IMR-90 (cell line): ENCODE data around the gene FN1. TPM values are rescaled to one million over a fixed set of nuclear protein-coding genes. Genes with fewer than 3 reads are reported as not detected.

ENCODE experiments used
- ATAC-seq: fragments of 200-7000 bp; cut with Tn5 transposase; 2 replicates; pipeline ENCODE4 v1.9.1; 2020; ENCODE audit warnings: low read depth, mild to moderate bottlenecking, moderate library complexity
- BruUV-seq: library from RNA; stranded (reverse); fragments of 400-500 nt; replicated peaks from 2 replicates; lab custom pipeline; 2021; lab: Mats Ljungman, UMichigan
- CTCF ChIA-PET: fragments of 300-600 bp; formaldehyde crosslinking; extraction: SDS; loops from one replicate; lab custom pipeline; 2021; ENCODE audit warnings: antibody characterized with exemption; lab: Yijun Ruan, JAX
- POLR2A ChIA-PET: fragments of 300-600 bp; sonication (Branson Sonifier 250); formaldehyde crosslinking; loops from one replicate; lab custom pipeline; 2022; ENCODE audit warnings: antibody characterized with exemption; ENCODE audit not compliant: unreplicated experiment; lab: Charles Lee
- DNase-seq: peaks from one replicate; pipeline ENCODE4 v3.0.0; 2013
- H2AFZ ChIP-seq: replicated peaks from 2 replicates; pipeline ENCODE3; 2013; ENCODE audit warnings: low read length, mild to moderate bottlenecking; ENCODE audit not compliant: poor library complexity
- H2AK5ac ChIP-seq: 2 replicates; pipeline ENCODE4 v1.6.1; 2013; ENCODE audit warnings: low read depth, low read length, inconsistent platforms
- H2AK9ac ChIP-seq: replicated peaks from 2 replicates; pipeline ENCODE3; 2013; ENCODE audit warnings: mild to moderate bottlenecking, low read depth, low read length, moderate library complexity; ENCODE audit not compliant: poor library complexity
- H2BK120ac ChIP-seq: 2 replicates; pipeline ENCODE4 v1.6.1; 2013; ENCODE audit warnings: low read depth, low read length, inconsistent platforms
- H2BK15ac ChIP-seq: 3 replicates; pipeline ENCODE4 v1.6.1; 2013; ENCODE audit warnings: low read depth, low read length, inconsistent platforms
- H2BK20ac ChIP-seq: 2 replicates; pipeline ENCODE4 v1.6.1; 2013; ENCODE audit warnings: low read depth, mild to moderate bottlenecking, inconsistent platforms, low read length, moderate library complexity
- H2BK5ac ChIP-seq: 2 replicates; pipeline ENCODE4 v1.6.1; 2013; ENCODE audit warnings: mild to moderate bottlenecking, low read depth, low read length, inconsistent platforms; ENCODE audit not compliant: poor library complexity, severe bottlenecking
- H3K14ac ChIP-seq: replicated peaks from 2 replicates; pipeline ENCODE4 v1.6.1; 2013; ENCODE audit warnings: low read depth, low read length, inconsistent platforms
- H3K18ac ChIP-seq: 2 replicates; pipeline ENCODE4 v1.6.1; 2013; ENCODE audit warnings: low read depth, low read length, control low read depth
- H3K23ac ChIP-seq: 2 replicates; pipeline ENCODE4 v1.6.1; 2013; ENCODE audit warnings: low read depth, low read length, inconsistent platforms
- H3K27ac ChIP-seq: 2 replicates; pipeline ENCODE4 v1.5.1; 2013; ENCODE audit warnings: mild to moderate bottlenecking, control low read depth, low read length; ENCODE audit not compliant: insufficient read depth
- H3K27me3 ChIP-seq: 2 replicates; pipeline ENCODE4 v1.6.1; 2013; ENCODE audit warnings: low read length; ENCODE audit not compliant: control insufficient read depth, insufficient read depth
- H3K36me3 ChIP-seq: 2 replicates; pipeline ENCODE4 v1.6.1; 2013; ENCODE audit warnings: low read length, mixed read lengths; ENCODE audit not compliant: control insufficient read depth, insufficient read depth
- H3K4ac ChIP-seq: 2 replicates; pipeline ENCODE4 v1.6.1; 2013; ENCODE audit warnings: low read depth, low read length, inconsistent platforms
- H3K4me1 ChIP-seq: 2 replicates; pipeline ENCODE4 v1.6.1; 2013; ENCODE audit warnings: low read length, mixed read lengths; ENCODE audit not compliant: control insufficient read depth, insufficient read depth
- H3K4me2 ChIP-seq: 2 replicates; pipeline ENCODE4 v1.6.1; 2013; ENCODE audit warnings: low read depth, mild to moderate bottlenecking, control low read depth, low read length, moderate library complexity
- H3K4me3 ChIP-seq: 2 replicates; pipeline ENCODE4 v1.5.1; 2013; ENCODE audit warnings: low read depth, mild to moderate bottlenecking, control low read depth, low read length, moderate library complexity; ENCODE audit not compliant: insufficient read depth
- H3K56ac ChIP-seq: 2 replicates; pipeline ENCODE4 v1.6.1; 2013; ENCODE audit warnings: low read length, inconsistent platforms; ENCODE audit not compliant: insufficient read depth; ENCODE audit errors: extremely low read depth
- H3K79me1 ChIP-seq, 2 experiments: 2 replicates each; pipeline ENCODE4 v1.6.1; 2013; ENCODE audit warnings: low read length in 2 of 2, inconsistent platforms in 1 of 2, low read depth in 1 of 2
- H3K9ac ChIP-seq: 2 replicates; pipeline ENCODE4 v1.6.1; 2013; ENCODE audit warnings: low read depth, low read length, control low read depth
- H3K9me1 ChIP-seq: 2 replicates; pipeline ENCODE4 v1.6.1; 2013; ENCODE audit warnings: low read length, inconsistent platforms; ENCODE audit not compliant: insufficient read depth
- H3K9me3 ChIP-seq: 2 replicates; pipeline ENCODE4 v1.6.1; 2013; ENCODE audit warnings: low read length; ENCODE audit not compliant: control insufficient read depth, insufficient read depth
- H4K20me1 ChIP-seq: 2 replicates; pipeline ENCODE4 v1.6.1; 2013; ENCODE audit warnings: low read length, inconsistent platforms; ENCODE audit not compliant: insufficient read depth
- H4K5ac ChIP-seq: 2 replicates; pipeline ENCODE4 v1.6.1; 2013; ENCODE audit warnings: mild to moderate bottlenecking, low read depth, low read length, control low read depth
- H4K8ac ChIP-seq, 2 experiments: 2 replicates each; pipeline ENCODE4 v1.6.1; 2013; ENCODE audit warnings: low read depth in 2 of 2, low read length in 2 of 2, control low read depth in 1 of 2, inconsistent platforms in 1 of 2
- H4K91ac ChIP-seq: 2 replicates; pipeline ENCODE4 v1.6.1; 2013; ENCODE audit warnings: low read depth, low read length, inconsistent platforms; ENCODE audit not compliant: insufficient read depth
- CEBPB ChIP-seq: IDR thresholded peaks from 2 replicates; pipeline ENCODE4 v1.6.1; 2012; ENCODE audit warnings: low read depth, low read length, improper control_type of control experiment
- FOS ChIP-seq: fragments of 150-350 bp; IDR thresholded peaks from 2 replicates; pipeline ENCODE4 v1.6.1; 2016; ENCODE audit warnings: low read depth, low read length
- POLR2A ChIP-seq: IDR thresholded peaks from 2 replicates; pipeline ENCODE4 v1.6.1; 2012; ENCODE audit warnings: mild to moderate bottlenecking, low read depth, low read length
- WGBS, 2 experiments: methylation state at CpG; one replicate each; pipeline versions ENCODE4 v1.1.5 to v1.1.7; 2013; ENCODE audit warnings: missing lambda C conversion rate in 2 of 2; ENCODE audit not compliant: insufficient read length in 1 of 2; ENCODE audit errors: extremely low coverage in 2 of 2; 5-methylcytosine and 5-hydroxymethylcytosine counted together
- dilution Hi-C: fragments of 300-500 bp; cut with HindIII; formaldehyde crosslinking; loops from one replicate; pipeline ENCODE4 v1.14.3; 2018; ENCODE audit warnings: low sequenced_read_pairs; ENCODE audit not compliant: unreplicated experiment
- in situ Hi-C: fragments of 300-500 bp; cut with MboI; formaldehyde crosslinking; loops from 3 replicates; pipeline ENCODE4 v1.14.3; 2019; ENCODE audit warnings: low sequenced_read_pairs, inconsistent platforms, mixed read lengths
- intact Hi-C: fragments of 100-400 bp; cut with micrococcal nuclease; formaldehyde crosslinking; loops from 2 replicates; pipeline ENCODE4 v1.10.0; 2022
- polyA plus RNA-seq, 3 experiments: library from polyadenylated mRNA; depleted of rRNA; stranded (reverse); fragments of >200 nt; gene quantifications; 2 replicates each; pipeline ENCODE4 v1.2.3, GENCODE V29; 2012; ENCODE audit warnings: low replicate concordance in 1 of 3
- total RNA-seq: library from RNA; depleted of rRNA; stranded (reverse); fragments of >200 nt; gene quantifications from 2 replicates; pipeline ENCODE4 v1.2.3, GENCODE V29; 2012

FN1 gene
- total and polyA plus RNA-seq, 2 of the 4 experiments (the other 2 are of a cell fraction): 8,243 to 13,004 TPM

- Histone ChIP-seq H4K20me1 (peaks cover 18% of the 10 kb centered on the region), H4K5ac (peak overlapping the region; percentile 71), H3K23ac (peak overlapping the region; percentile 21; the same call in 1 of the 2 replicates), H3K27ac (no peak overlapping the region), H3K9ac (no peak overlapping the region), H3K4me1 (peaks cover 12% of the 10 kb centered on the region), H4K91ac (no peak overlapping the region), H2AFZ (no peak overlapping the region), H3K9me1 (peaks cover 8% of the 10 kb centered on the region; the same call in 1 of the 2 replicates), H3K4ac (no peak overlapping the region), H3K56ac (no peak overlapping the region), H2AK5ac (no peak overlapping the region), H2BK120ac (no peak overlapping the region), H3K9me3 (no peaks in the 10 kb centered on the region), H3K18ac (peak overlapping the region; percentile 43; the same call in 1 of the 2 replicates), H3K4me2 (no peak overlapping the region), H3K14ac (no peak overlapping the region), H3K27me3 (no peaks in the 10 kb centered on the region), H3K36me3 (peaks cover 73% of the 10 kb centered on the region), H2BK15ac (no peak overlapping the region), H4K8ac (peak overlapping the region in 1 of 2 experiments; percentile 17; a peak in 2 of 4 replicates), H2BK20ac (no peak overlapping the region), H3K4me3 (no peak overlapping the region), H3K79me1 (peaks cover 48 to 63% of the 10 kb centered on the region in 2 experiments), H2AK9ac (no peak overlapping the region), H2BK5ac (peak overlapping the region; percentile 48)
- BruUV-seq: no TSS peak
- TF ChIP-seq CEBPB: no peak
- TF ChIP-seq FOS: no peak
- TF ChIP-seq POLR2A: 0 out of 2 replicates have a peak, but pooled peaks have one; percentile 18
- CTCF ChIA-PET: no interaction called here
- intact Hi-C loops (no loop called here), in situ Hi-C loops (no loop called here), dilution Hi-C loops (no loop called here)
- POLR2A ChIA-PET: no interaction called here
- WGBS, 2 experiments: 80% methylated on average over 2 of the region's 7 CpGs; no CpG with 5 or more reads in 1 of the 2 experiments
- ATAC-seq (no peak), DNase-seq (no peak)
These were observed 41.6 kb downstream of the FN1 start for GRCh38 chr2:215394102-215394805.
